ENCODE results near the gene WDR89. TPM values are rescaled to one million over a fixed set of nuclear protein-coding genes. Genes with fewer than 3 reads are reported as not detected.

Gene WDR89
- 10 to 100 TPM; 13.9 to 27.2 TPM for total RNA-seq

GRCh38 chr14:63641473-63642228, at the start of gene WDR89:
TSS of gene WDR89 (minus strand) at chr14:63641871. CDS start at chr14:63599942, 41,929 bp downstream.
- peak; percentile 98 for DNase-seq
- peak; percentile 87 for ATAC-seq
- H3K27me3 Mint-ChIP-seq = no peaks in the 10 kb centered on the region
- CTCF ChIA-PET = interaction anchor here (0.8 to 4.8 kb wide), 8 partner anchors 8 to 251 kb away, joined by 3 to 26 read pairs (median 4); no protein-coding TSS in a partner anchor
- POLR2A ChIA-PET = interaction anchor here (1.0 to 2.5 kb wide), 4 partner anchors 9 to 164 kb away, joined by 5 to 16 read pairs (median 8); partner anchors contain the start of gene PPP2R5E
- intact Hi-C loops (cut with DNase I, micrococcal nuclease) = loop anchor here (1.0 to 10.0 kb wide), 13 partner anchors 11 to 1947 kb away; partner anchors contain the start of genes MTHFD1 (in 2 of the 2), PPP2R5E (in 2 of the 2), SGPP1 (in 2 of the 2) and CHURC1 (in 1 of the 2)
- H3K4me3 Mint-ChIP-seq = peak within 1 kb of the TSS; percentile 79
- H3K27ac Mint-ChIP-seq = peak within 1 kb of the TSS; percentile 97
- H3K4me1 Mint-ChIP-seq = peaks cover 43% of the 10 kb centered on the region
- H3K36me3 Mint-ChIP-seq (ENCODE audit: low read depth) = peaks cover 40% of the 10 kb centered on the region
- peaks cover 5% of the 10 kb centered on the region for H3K9me3 Mint-ChIP-seq (ENCODE audit: low read depth)

- Mint-ChIP-seq H3K27ac (no peak overlapping the region), H3K27me3 (no peaks in the 10 kb centered on the region), H3K4me3 (no peak overlapping the region), H3K4me1 (no peaks in the 10 kb centered on the region), H3K36me3 (ENCODE audit: low read depth) (peaks cover 10% of the 10 kb centered on the region), H3K9me3 (ENCODE audit: low read depth) (no peaks in the 10 kb centered on the region)
- intact Hi-C loops (cut with DNase I, micrococcal nuclease) = no loop called here
- ChIA-PET CTCF (no interaction called here), POLR2A (no interaction called here)
- DNase-seq (no peak), ATAC-seq (no peak)
Observed at GRCh38 chr14:63689132-63689531, 47.5 kb upstream of the WDR89 start.

- ATAC-seq (no peak), DNase-seq (no peak)
- POLR2A ChIA-PET = no interaction called here
- intact Hi-C loops (cut with DNase I, micrococcal nuclease) = no loop called here
- no peaks in the 10 kb centered on the region for H3K4me1 Mint-ChIP-seq
- CTCF ChIA-PET = no interaction called here
- no peak overlapping the region for H3K27ac Mint-ChIP-seq
- no peaks in the 10 kb centered on the region for H3K27me3 Mint-ChIP-seq
- H3K9me3 Mint-ChIP-seq (ENCODE audit: low read depth) = no peaks in the 10 kb centered on the region
- peaks cover 10% of the 10 kb centered on the region for H3K36me3 Mint-ChIP-seq (ENCODE audit: low read depth)
- H3K4me3 Mint-ChIP-seq = no peak overlapping the region
Observed at GRCh38 chr14:63686926-63687325, 45.3 kb upstream of the WDR89 start.

GRCh38 chr14:63685401-63685800, 43.7 kb upstream of the WDR89 start:
- Mint-ChIP-seq H3K27me3 (no peaks in the 10 kb centered on the region), H3K27ac (no peak overlapping the region), H3K4me3 (no peak overlapping the region), H3K36me3 (ENCODE audit: low read depth) (peaks cover 9% of the 10 kb centered on the region), H3K4me1 (no peaks in the 10 kb centered on the region), H3K9me3 (ENCODE audit: low read depth) (no peaks in the 10 kb centered on the region)
- DNase-seq = no peak
- intact Hi-C loops (cut with DNase I, micrococcal nuclease) = no loop called here
- ATAC-seq = no peak
- CTCF ChIA-PET = interaction anchor here (1.9 kb wide), 1 partner anchor 84 kb away, joined by 6 read pairs; no protein-coding TSS in a partner anchor
- POLR2A ChIA-PET = no interaction called here

GRCh38 chr14:63682727-63683593, 41.3 kb upstream of the WDR89 start:
- ChIA-PET POLR2A (interaction anchor here (0.6 kb wide), 1 partner anchor 9 kb away, joined by 3 read pairs; no protein-coding TSS in a partner anchor), CTCF (interaction anchor here (0.6 to 0.7 kb wide), 2 partner anchors 15 to 607 kb away, joined by 3 to 4 read pairs; no protein-coding TSS in a partner anchor)

GRCh38 chr14:63678536-63678935, 36.9 kb upstream of the WDR89 start:
- peaks cover 6% of the 10 kb centered on the region for H3K36me3 Mint-ChIP-seq (ENCODE audit: low read depth)
- ChIA-PET CTCF (interaction anchor here (1.0 to 1.5 kb wide), 2 partner anchors 9 to 12 kb away, joined by 3 read pairs; no protein-coding TSS in a partner anchor), POLR2A (no interaction called here)
- no peak overlapping the region for H3K4me3 Mint-ChIP-seq
- DNase-seq = no peak
- intact Hi-C loops (cut with DNase I, micrococcal nuclease) = no loop called here
- no peak for ATAC-seq
- H3K9me3 Mint-ChIP-seq (ENCODE audit: low read depth) = no peaks in the 10 kb centered on the region
- no peaks in the 10 kb centered on the region for H3K27me3 Mint-ChIP-seq
- no peaks in the 10 kb centered on the region for H3K4me1 Mint-ChIP-seq
- no peak overlapping the region for H3K27ac Mint-ChIP-seq

More at GRCh38 chr14:63682727-63683593, 41.3 kb upstream of the WDR89 start:
- Mint-ChIP-seq H3K9me3 (ENCODE audit: low read depth) (no peaks in the 10 kb centered on the region), H3K4me1 (no peaks in the 10 kb centered on the region), H3K27me3 (no peaks in the 10 kb centered on the region), H3K36me3 (ENCODE audit: low read depth) (peaks cover 7% of the 10 kb centered on the region), H3K27ac (no peak overlapping the region), H3K4me3 (no peak overlapping the region)
- intact Hi-C loops (cut with DNase I, micrococcal nuclease) = no loop called here
- DNase-seq (no peak), ATAC-seq (no peak)

- H3K27me3 Mint-ChIP-seq = no peaks in the 10 kb centered on the region
Observed at GRCh38 chr14:63677891-63678379, 36.3 kb upstream of the WDR89 start.

GRCh38 chr14:63676615-63677014, 34.9 kb upstream of the WDR89 start:
- intact Hi-C loops (cut with DNase I, micrococcal nuclease) = no loop called here
- no peak for DNase-seq
- Mint-ChIP-seq H3K4me1 (no peaks in the 10 kb centered on the region), H3K27me3 (no peaks in the 10 kb centered on the region), H3K9me3 (ENCODE audit: low read depth) (no peaks in the 10 kb centered on the region), H3K36me3 (ENCODE audit: low read depth) (peaks cover 6% of the 10 kb centered on the region), H3K27ac (no peak overlapping the region), H3K4me3 (no peak overlapping the region)
- CTCF ChIA-PET = interaction anchor here (0.8 kb wide), 1 partner anchor 11 kb away, joined by 3 read pairs; no protein-coding TSS in a partner anchor
- POLR2A ChIA-PET = no interaction called here
- no peak for ATAC-seq

More at GRCh38 chr14:63677891-63678379, 36.3 kb upstream of the WDR89 start:
- H3K4me3 Mint-ChIP-seq = no peak overlapping the region
- ATAC-seq = no peak
- ChIA-PET POLR2A (no interaction called here), CTCF (interaction anchor here (1.0 to 1.5 kb wide), 2 partner anchors 8 to 12 kb away, joined by 3 read pairs; no protein-coding TSS in a partner anchor)
- no peak overlapping the region for H3K27ac Mint-ChIP-seq
- no peak for DNase-seq
- intact Hi-C loops (cut with DNase I, micrococcal nuclease) = no loop called here
- H3K9me3 Mint-ChIP-seq (ENCODE audit: low read depth) = no peaks in the 10 kb centered on the region
- peaks cover 6% of the 10 kb centered on the region for H3K36me3 Mint-ChIP-seq (ENCODE audit: low read depth)
- H3K4me1 Mint-ChIP-seq = no peaks in the 10 kb centered on the region

- ATAC-seq (no peak), DNase-seq (no peak)
- intact Hi-C loops (cut with DNase I, micrococcal nuclease) = no loop called here
- Mint-ChIP-seq H3K27ac (no peak overlapping the region), H3K36me3 (ENCODE audit: low read depth) (peaks cover 2% of the 10 kb centered on the region), H3K4me3 (no peak overlapping the region), H3K4me1 (no peaks in the 10 kb centered on the region), H3K9me3 (ENCODE audit: low read depth) (no peaks in the 10 kb centered on the region), H3K27me3 (no peaks in the 10 kb centered on the region)
- ChIA-PET CTCF (no interaction called here), POLR2A (no interaction called here)
Observed at GRCh38 chr14:63673886-63674497, 32.3 kb upstream of the WDR89 start.

- Mint-ChIP-seq H3K27ac (no peak overlapping the region), H3K27me3 (no peaks in the 10 kb centered on the region), H3K9me3 (ENCODE audit: low read depth) (no peaks in the 10 kb centered on the region), H3K4me3 (no peak overlapping the region), H3K36me3 (ENCODE audit: low read depth) (peaks cover 2% of the 10 kb centered on the region), H3K4me1 (no peaks in the 10 kb centered on the region)
- ChIA-PET POLR2A (no interaction called here), CTCF (no interaction called here)
- ATAC-seq (no peak), DNase-seq (no peak)
- intact Hi-C loops (cut with DNase I, micrococcal nuclease) = no loop called here
Observed at GRCh38 chr14:63673255-63673654, 31.6 kb upstream of the WDR89 start.

Data from activated CD4-positive, alpha-beta T cell treated with anti-CD3 and anti-CD28 coated beads for 36 hours (primary cell).